ENCODE results near the gene RBSN.

Gene RBSN

GRCh38 chr3:15044326-15044725, 54.6 kb downstream of the RBSN start:
- in situ Hi-C loops (cut with HindIII; ENCODE audit: low pct_unique_long_range_greater_than_20kb, low sequenced_read_pairs) = no loop called here
- TF ChIP-seq JUND (IDR thresholded peaks at IDR 0.05; ENCODE audit: low read depth) = no peak
- no peak for DNase-seq (ENCODE audit: low read depth in 1 of 2, low spot score in 1 of 2)

DNA sequence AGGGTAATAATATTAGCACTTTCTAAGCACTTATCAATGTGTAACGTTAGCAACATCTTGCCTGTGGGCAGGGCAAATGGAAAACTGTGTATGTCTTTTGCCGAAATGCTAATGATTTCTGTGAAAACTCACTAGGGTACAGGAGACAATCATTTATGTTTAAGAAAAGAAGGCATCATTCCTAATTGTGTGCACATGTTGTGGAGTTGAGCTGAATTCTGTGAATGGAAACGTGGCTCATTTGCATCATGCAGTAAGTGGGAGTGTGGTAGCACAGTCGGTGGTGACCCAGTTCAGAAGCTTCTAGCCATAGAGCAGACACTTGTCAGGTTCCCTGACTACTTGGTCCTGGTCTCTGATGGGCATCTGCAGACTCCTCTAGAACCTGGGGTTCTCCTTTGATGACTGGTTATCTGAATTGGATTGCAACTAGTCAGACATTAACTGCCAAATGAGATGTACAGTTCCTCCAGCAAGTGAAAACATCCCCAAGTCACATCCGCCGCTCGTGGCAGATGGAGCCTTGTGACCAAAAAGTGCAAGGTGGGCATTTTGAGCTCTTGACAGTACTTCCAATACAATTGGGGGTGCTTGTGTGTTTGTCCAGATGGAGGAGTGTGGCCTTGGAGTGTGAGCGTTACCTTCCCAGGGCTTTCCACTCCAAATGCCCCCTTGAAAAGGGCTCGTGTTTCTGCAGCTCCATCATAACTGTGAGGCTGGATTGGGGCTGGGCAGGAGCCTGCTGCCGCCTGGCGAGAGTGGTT, 55.4 kb downstream of the RBSN start:
- no peak for TF ChIP-seq JUND (IDR thresholded peaks at IDR 0.05; ENCODE audit: low read depth)
- in situ Hi-C loops (cut with HindIII; ENCODE audit: low pct_unique_long_range_greater_than_20kb, low sequenced_read_pairs) = no loop called here

GRCh38 chr3:15042936-15043335, 56.0 kb downstream of the RBSN start:
- DNase-seq (ENCODE audit: low read depth in 1 of 2, low spot score in 1 of 2) = no peak
- no peak for TF ChIP-seq JUND (IDR thresholded peaks at IDR 0.05; ENCODE audit: low read depth)
- in situ Hi-C loops (cut with HindIII; ENCODE audit: low pct_unique_long_range_greater_than_20kb, low sequenced_read_pairs) = no loop called here

More for the DNA sequence above, 55.4 kb downstream of the RBSN start:
- DNase-seq (ENCODE audit: low read depth in 1 of 2, low spot score in 1 of 2) = no peak

GRCh38 chr3:15041950-15042349, 57.0 kb downstream of the RBSN start:
- no peak for TF ChIP-seq JUND (IDR thresholded peaks at IDR 0.05; ENCODE audit: low read depth)
- in situ Hi-C loops (cut with HindIII; ENCODE audit: low pct_unique_long_range_greater_than_20kb, low sequenced_read_pairs) = no loop called here
- DNase-seq (ENCODE audit: low read depth in 1 of 2, low spot score in 1 of 2) = no peak

DNA sequence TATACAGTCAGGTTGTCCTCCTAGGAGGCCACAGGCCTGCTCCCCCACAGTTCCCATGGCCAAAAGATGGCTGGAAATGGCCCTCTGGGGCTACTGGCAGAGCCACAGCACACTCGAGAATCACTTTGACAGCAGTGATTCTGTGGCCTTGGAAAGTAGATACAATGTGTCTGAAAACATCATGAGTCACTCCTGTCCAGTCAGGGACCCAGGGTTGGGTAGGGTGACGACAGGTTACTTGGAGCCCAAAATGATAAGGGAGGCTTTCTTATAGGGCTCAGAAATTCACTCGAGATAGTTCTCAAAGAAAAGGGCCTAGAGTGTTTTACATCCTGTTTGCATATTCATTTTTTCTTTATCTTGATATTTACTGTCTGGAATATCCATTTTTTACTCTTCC, 58.1 kb downstream of the RBSN start:
- DNase-seq (ENCODE audit: low read depth in 1 of 2, low spot score in 1 of 2) = no peak
- TF ChIP-seq JUND (IDR thresholded peaks at IDR 0.05; ENCODE audit: low read depth) = no peak
- in situ Hi-C loops (cut with HindIII; ENCODE audit: low pct_unique_long_range_greater_than_20kb, low sequenced_read_pairs) = no loop called here

DNA sequence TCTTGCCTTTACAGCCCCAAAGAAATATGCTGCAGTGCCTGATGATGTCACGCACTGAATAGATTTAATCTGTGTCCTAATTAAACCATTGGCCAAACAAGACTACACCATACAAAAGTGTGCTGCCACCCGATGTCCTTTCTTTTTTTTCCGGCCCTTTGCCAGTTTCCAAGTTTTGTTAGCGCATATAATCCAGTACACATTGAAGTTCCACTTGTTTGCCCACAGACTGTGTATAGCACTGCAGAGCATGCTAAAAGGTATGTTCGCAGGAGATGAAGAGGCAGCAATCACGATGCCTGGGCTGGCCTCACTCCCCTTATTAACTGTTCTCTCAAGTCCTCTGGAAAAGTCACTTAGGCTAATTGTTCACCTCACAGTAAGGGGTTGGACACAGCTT, 60.6 kb downstream of the RBSN start:
- in situ Hi-C loops (cut with HindIII; ENCODE audit: low pct_unique_long_range_greater_than_20kb, low sequenced_read_pairs) = no loop called here
- no peak for TF ChIP-seq JUND (IDR thresholded peaks at IDR 0.05; ENCODE audit: low read depth)
- DNase-seq (ENCODE audit: low read depth in 1 of 2, low spot score in 1 of 2) = no peak

DNA sequence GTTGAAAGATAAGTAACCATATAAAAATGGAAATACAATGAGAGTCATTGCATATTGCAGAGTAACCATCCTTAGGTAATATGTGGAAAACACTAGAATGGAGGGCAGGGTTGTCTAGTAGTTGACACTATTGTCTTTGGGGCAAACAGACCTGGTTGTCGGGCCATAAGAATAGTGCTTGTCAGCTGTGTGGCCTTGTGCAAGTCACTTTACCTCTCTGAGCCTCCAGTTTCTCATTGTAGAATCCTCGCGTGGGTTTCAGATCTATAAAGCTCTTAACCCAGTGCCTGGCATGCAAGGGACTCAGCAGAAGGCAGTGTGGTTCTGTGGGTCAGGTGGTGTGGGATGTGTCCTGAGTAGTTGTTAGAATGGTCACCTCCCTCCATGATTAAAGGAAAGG, 65.8 kb downstream of the RBSN start:
- no peak for TF ChIP-seq JUND (IDR thresholded peaks at IDR 0.05; ENCODE audit: low read depth)
- no peak for DNase-seq (ENCODE audit: low read depth in 1 of 2, low spot score in 1 of 2)
- in situ Hi-C loops (cut with HindIII; ENCODE audit: low pct_unique_long_range_greater_than_20kb, low sequenced_read_pairs) = no loop called here

GRCh38 chr3:15032650-15033049, 66.3 kb downstream of the RBSN start:
- TF ChIP-seq JUND (IDR thresholded peaks at IDR 0.05; ENCODE audit: low read depth) = no peak
- in situ Hi-C loops (cut with HindIII; ENCODE audit: low pct_unique_long_range_greater_than_20kb, low sequenced_read_pairs) = no loop called here
- DNase-seq (ENCODE audit: low read depth in 1 of 2, low spot score in 1 of 2) = no peak

GRCh38 chr3:15029625-15030024, 69.3 kb downstream of the RBSN start:
- TF ChIP-seq JUND (IDR thresholded peaks at IDR 0.05; ENCODE audit: low read depth) = no peak
- in situ Hi-C loops (cut with HindIII; ENCODE audit: low pct_unique_long_range_greater_than_20kb, low sequenced_read_pairs) = no loop called here
- no peak for DNase-seq (ENCODE audit: low read depth in 1 of 2, low spot score in 1 of 2)

GRCh38 chr3:15023719-15024118, 75.2 kb downstream of the RBSN start:
- in situ Hi-C loops (cut with HindIII; ENCODE audit: low pct_unique_long_range_greater_than_20kb, low sequenced_read_pairs) = no loop called here
- DNase-seq (ENCODE audit: low read depth in 1 of 2, low spot score in 1 of 2) = no peak
- no peak for TF ChIP-seq JUND (IDR thresholded peaks at IDR 0.05; ENCODE audit: low read depth)

DNA sequence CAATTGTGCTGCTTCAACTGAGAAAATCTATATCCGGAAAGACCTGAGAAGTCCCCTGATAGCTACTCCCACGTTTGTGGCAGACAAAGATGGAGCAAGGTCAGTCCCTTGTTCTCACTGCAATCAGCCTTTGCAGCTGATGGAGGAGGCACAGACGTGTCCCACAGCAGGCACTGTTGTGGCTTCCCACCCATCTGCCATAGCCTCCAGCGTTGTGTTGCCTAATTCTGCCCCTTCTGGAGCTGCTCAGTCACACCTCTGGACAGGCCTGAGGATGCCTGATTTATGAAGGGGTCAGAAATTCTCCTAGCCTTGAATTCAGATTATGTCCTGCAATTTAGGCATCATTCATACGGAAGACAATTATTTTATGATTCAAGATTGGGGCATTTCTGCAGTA, 75.7 kb downstream of the RBSN start:
- no peak for DNase-seq (ENCODE audit: low read depth in 1 of 2, low spot score in 1 of 2)
- TF ChIP-seq JUND (IDR thresholded peaks at IDR 0.05; ENCODE audit: low read depth) = no peak
- in situ Hi-C loops (cut with HindIII; ENCODE audit: low pct_unique_long_range_greater_than_20kb, low sequenced_read_pairs) = no loop called here

Data from T47D (cell line).